DMS153 treated with DMSO at 0.1 percent for 48 hours (cell line): Measurements from ENCODE around the gene NOX5.

Experiments
- DNase-seq: peaks from one replicate; lab custom pipeline; 2025; ENCODE audit not compliant: unreplicated experiment; lab: John Stamatoyannopoulos, UW

Gene NOX5

DNA sequence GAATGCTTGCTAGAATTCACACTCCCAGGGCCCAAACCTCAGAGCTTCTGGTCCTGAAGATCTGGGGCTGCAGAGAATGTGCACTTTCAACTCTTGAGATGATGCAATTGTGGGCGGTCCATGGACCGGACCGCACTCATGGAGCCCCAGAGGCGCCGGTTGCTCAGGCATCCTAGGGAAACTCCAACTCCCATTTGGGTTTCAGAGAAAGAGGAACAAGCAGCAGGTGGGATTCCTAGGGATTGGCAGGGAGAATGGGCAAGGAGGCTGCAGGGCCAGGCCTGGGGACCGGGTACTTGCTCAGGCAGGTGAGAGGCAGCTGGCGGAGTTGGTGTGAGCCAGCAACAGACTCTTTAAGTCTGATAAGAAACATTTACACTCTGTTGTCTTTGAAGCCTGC, 3.5 kb downstream of the NOX5 start:
- no peak for DNase-seq

DNA sequence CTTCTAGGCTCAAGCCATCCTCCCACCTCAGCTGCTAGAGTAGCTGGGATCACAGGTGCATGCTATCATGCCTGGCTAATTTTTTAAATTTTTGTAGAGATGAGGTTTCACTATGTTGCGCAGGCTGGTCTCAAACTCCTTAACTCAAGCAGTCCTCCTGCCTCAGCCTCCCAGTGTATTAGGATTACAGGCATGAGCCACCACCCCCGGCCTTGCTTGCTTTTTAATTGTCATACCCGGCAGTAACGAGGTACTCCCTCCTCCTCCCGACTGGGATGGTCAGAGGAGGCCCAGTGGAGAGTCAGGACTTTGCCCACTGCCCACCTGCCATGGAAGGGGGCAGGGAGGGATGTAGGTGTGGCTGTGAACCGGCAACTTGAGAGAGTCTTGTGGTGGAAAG, 4.5 kb downstream of the NOX5 start:
- DNase-seq: no peak

DNA sequence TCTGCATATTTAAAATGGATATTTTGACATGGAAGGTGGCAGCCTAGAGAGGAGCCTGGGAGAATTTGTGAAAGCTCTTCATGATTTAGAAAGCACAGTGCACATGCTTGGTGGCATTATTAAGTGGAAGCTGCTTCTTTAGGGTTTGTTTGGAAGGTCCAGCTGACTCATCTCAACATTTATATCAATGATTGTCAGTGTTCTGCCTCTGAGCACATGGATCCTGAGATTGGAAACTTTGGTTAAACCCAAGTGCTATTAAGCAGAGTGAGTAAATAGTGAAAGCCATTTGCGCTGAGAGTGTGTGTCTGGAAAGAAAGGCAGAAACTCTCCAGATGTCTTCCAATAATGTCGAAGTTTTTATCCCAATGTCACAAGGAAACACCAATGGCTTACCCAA, 7.4 kb downstream of the NOX5 start:
- no peak for DNase-seq

DNA sequence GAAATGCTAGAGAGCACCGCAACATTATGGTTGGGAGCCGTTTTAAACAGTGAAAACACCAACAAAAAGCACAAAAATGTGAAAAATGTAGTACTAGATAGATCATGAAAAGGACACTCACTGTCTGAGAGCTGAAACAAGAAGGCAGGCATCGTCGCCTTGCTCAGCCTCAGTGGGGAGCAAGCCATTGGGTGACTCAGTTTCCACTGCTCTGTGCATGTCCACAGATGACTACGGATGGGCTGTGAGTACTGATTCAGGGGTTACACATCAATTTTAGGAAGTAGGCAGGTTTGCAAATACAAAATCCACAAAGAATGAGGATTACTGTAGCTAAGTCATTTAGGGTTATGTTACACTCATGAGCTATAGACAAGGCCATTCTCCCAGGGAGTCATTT, 10.8 kb downstream of the NOX5 start:
- DNase-seq: no peak

DNA sequence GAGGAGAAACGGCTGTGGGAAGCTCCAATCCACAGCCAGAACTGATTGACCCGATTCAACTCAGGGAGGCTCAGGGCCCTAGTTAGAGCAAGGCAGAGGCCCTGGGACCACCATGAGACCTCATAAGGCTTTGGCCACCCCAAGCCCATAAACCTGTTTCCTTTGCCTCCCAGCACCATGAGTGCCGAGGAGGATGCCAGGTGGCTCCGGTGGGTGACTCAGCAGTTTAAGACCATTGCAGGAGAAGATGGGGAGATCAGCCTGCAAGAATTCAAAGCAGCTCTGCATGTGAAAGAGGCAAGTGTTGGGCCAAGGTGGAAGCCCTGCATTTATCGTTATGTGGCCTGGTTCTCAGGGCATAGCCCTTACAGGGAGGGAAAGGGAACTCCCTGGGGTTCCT, 11.9 kb downstream of the NOX5 start:
- DNase-seq: no peak

GRCh38 chr15:69027976-69028518, 13.6 kb downstream of the NOX5 start:
- DNase-seq: no peak

- no peak for DNase-seq
Measured at GRCh38 chr15:69031013-69032001, 16.8 kb downstream of the NOX5 start.

DNA sequence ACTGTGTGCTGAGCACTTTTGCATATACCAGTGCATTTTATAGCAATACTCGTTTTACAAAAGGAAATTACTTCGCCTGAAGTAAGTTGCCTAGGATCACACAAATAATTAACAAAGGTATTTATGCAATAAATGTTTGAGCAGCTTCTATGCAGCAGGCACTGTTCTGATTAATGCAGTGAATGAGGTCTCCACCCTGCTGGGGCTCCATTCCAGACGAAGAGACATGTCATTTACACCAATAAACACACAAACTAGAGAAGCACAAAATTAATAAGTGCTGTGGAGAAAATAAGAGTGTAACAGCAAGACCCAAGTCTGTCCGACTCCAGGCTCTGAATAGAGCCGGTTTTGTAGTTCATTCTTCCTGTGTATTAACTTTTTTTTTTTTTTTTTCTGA, 17.5 kb downstream of the NOX5 start:
- DNase-seq: no peak

- DNase-seq: no peak
Measured at GRCh38 chr15:69032703-69033373, 18.3 kb downstream of the NOX5 start.

DNA sequence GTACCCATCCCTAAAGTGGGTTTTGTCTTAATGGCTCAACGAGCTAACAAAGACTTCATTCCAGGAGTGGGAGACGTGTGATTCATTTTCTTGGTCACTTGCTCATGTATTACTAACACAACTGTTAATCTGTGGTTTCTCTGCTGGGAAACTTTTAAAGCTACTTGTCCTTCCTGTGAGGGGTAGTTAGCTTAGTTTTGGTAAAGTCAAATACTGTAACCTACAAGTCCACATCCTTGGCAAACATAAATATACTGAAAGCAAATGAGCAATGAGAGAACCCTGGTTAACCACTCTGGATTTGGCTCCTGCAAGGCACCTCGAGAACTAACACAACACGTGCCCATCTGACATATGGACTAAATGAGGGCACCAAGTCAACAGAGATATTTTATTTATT, 19.9 kb downstream of the NOX5 start:
- DNase-seq: no peak

DNA sequence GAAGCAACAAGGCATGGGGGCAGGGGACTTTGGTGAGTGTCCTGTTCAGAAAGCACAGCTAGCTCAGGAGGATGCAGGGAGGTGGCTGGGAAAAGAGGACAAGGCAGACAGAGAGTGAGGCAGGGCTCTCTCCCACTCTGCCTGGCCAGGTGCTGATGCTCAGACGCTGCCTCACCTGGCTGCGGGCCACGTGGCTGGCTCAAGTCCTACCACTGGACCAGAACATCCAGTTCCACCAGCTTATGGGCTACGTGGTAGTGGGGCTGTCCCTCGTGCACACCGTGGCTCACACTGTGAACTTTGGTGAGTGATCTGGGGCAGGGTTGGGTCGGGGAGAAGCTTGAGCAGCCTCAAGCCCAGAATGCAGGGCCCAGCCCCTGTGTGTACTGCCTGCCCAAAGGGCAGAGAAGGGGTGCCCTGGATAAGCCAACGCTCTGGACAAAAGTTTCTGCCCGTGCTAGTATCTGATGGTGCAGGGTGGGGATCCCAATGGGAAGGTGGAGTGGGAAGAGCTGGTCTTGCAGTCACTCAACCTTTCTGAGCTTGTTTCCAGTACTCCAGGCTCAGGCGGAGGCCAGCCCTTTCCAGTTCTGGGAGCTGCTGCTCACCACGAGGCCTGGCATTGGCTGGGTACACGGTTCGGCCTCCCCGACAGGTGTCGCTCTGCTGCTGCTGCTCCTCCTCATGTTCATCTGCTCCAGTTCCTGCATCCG, 20.9 kb downstream of the NOX5 start:
- DNase-seq: no peak

DNA sequence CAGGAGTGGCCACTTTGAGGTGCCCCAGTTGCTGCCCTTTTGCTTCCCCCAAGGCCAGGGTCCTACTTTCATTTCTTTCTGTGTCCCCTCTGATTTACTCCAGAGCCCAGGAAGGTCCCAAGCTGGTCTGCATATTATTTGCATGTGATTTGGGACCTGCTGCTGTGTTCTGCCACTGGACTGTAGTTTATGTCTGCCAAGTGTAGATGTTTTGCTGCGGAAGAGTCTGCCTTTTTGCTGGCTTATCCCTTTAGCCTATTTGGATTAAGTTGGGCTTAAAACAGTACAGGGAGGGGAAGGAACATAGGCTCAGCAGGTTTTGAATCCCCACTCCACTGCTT, 21.4 kb downstream of the NOX5 start:
- DNase-seq: no peak

- DNase-seq: no peak
Measured at GRCh38 chr15:69036826-69037225, 22.3 kb downstream of the NOX5 start.

DNA sequence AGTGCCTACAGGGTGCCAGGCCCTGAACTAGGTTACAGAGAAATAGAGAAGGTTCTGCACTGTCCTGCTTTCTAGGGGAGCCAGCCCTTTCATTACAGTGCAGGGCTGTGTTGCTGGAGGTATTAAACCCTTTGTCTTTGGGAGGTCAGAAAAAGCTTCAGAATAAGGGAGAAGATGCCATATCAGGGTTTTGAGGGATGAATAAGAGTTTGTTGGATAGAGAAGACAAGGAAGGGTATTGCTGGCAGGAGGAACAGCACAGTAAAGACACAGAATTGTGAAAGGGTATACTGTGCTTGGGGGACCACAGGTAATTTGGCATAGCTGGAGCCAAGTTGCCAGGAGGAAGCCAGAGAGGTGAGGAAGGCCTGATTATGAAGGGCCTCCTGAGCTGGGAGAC, 23.0 kb downstream of the NOX5 start:
- DNase-seq: no peak

GRCh38 chr15:69037977-69038376, 23.5 kb downstream of the NOX5 start:
- DNase-seq: no peak

DNA sequence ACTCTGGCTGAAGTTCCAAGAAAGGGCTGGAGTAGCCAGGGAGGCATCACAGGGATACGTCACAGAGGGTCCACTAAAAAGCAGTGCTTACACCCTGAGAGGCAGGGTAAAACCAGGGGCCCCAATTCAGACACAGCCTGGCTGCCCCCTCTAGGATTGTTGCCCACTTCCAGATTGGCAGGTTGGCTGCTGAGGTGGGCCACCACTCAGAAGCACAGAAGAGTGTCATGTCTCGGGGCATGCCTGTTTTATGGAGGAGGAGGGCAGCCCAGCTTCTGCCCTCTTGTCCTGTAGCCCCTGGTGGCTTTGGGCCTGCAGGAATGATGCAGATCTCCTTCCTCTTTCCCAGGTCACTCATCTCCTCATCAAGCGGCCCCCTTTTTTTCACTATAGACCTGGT, 24.0 kb downstream of the NOX5 start:
- no peak for DNase-seq

DNA sequence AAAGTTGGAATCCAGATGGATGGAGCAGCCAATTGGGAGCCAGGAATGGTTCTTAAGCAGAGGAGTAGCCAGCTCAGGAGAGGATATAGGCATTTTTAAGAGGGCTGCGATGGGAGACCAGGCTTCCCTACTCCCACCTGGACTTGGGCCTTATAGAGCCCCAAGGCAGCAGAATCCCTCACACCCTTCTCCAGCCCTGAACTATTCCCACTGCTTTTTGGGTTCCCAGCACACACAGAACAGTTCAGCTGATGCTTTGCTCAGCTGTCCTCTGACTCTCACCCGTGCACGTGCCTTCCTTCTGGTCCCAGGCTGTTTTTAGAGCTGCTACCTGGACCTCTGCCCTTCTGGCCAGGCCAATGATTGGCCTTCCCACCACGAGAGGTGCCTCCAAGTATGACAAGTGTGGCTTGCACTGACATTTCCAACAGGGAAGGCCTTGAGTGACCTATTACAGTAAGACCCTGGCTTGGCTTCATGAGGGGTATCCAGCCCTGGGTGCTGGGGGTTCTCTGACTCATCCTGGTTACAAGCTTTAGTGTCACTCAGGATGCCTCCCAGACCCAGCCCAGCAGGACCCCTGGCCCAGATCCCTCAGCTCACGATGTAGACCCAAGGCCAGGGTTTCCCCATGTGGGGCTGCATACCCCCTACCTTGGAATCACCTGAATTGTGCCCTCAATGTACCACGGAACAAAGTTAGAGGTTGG, 25.2 kb downstream of the NOX5 start:
- DNase-seq: no peak

DNA sequence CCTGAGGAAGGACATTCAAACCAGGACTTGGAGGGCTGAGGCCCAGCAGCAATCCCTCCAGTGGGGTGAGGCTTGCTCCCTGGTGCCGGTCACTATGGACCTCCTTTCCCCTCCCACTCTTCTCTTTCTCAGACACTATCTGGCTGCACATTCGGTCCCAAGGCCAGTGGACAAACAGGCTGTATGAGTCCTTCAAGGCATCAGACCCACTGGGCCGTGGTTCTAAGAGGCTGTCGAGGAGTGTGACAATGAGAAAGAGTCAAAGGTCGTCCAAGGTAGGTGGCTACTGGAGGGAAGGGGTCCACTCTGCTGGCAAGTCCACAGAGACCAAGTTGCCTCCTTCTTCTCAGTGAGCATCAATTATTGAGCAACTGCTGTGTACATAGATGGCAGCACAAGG, 28.0 kb downstream of the NOX5 start:
- DNase-seq: no peak

GRCh38 chr15:69045802-69046201, 31.3 kb downstream of the NOX5 start:
- no peak for DNase-seq

DNA sequence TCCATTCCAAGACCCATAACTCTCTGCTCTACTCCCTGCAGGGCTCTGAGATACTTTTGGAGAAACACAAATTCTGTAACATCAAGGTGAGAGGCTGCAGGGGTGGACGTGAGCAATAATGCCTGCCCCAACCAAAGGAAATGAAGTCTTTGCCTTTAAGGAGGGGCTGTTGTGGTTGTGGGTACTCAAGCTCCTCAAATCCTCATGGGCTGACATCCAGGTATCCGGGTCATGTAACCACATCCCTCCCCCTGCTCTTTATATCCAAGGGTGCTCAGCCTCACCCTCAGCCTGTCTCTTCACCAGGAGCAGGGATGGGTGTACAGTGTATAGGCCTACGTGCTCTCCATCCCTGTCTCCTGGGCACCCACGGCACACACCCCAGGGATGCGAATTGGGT, 32.3 kb downstream of the NOX5 start:
- DNase-seq: no peak

- DNase-seq: no peak
Measured at GRCh38 chr15:69049976-69050375, 35.5 kb downstream of the NOX5 start.
